Renal cortex interstitium (tissue), 11 donors: ENCODE measurements around the gene RIF1. TPM values are rescaled to one million over a fixed set of nuclear protein-coding genes. Genes with fewer than 3 reads are reported as not detected.
A peak's percentile ranks its signal among the peaks of the same experiment; 100 is the strongest.
"Not testable (repeated sequence)": the region's sequence is repeated elsewhere in the genome, so short reads cannot be mapped to it uniquely, and the experiment has no call there.

Experiments used
- DNase-seq, 11 donors: peaks; one replicate each; pipeline ENCODE4 v3.0.0-alpha.2; 2013; ENCODE audit warnings: low read depth in 9 of 11, low spot score in 4 of 11; ENCODE audit errors: extremely low read depth in 1 of 11
- polyA plus RNA-seq, 3 donors: library from polyadenylated mRNA; unstranded; fragments of 120-200 nt; gene quantifications; one replicate each; pipeline ENCODE4 v1.2.1, GENCODE V29; 2013; ENCODE audit not compliant: insufficient read length in 3 of 3

RIF1 gene
- polyA plus RNA-seq, 3 donors = 37.7 to 47.6 (median 40.8) TPM

DNA sequence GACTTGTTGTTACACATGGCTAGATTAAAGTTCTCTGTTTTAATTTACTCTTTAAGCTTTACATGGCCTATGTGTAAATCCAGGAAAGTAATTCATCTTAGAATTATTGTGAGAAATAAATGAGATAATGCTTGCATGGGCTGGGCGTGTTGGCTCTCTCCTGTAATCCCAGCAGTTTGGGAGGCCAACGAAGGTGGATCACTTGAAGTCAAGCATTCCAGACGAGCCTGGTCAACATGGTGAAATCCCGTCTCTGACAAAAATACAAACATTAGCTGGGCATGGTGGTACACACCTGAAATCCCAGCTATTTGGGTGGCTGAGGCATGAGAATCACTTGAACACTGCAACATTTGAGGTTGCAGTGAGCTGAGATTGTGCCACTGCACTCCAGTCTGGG is 4.3 kb upstream of the RIF1 start:
- DNase-seq = no peak

DNA sequence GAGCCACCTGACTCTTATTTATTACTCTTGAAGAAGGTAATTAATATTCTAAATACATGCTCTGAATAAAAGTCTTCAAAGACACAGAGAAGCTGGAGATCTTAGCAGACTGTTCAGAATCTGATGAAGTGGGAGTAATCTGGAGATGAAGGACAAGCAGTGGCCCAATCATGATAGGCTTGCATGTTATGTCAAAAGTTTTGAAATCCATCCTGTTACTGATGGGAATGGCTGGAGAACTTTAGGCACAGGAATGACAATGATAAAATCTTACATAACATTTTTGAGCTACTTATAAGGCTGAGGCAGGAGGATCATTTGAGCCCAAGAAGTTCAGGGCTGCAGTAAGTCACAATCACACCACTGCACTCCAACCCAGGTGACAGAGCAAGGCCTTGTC is 2.4 kb upstream of the RIF1 start:
- DNase-seq = no peak

DNA sequence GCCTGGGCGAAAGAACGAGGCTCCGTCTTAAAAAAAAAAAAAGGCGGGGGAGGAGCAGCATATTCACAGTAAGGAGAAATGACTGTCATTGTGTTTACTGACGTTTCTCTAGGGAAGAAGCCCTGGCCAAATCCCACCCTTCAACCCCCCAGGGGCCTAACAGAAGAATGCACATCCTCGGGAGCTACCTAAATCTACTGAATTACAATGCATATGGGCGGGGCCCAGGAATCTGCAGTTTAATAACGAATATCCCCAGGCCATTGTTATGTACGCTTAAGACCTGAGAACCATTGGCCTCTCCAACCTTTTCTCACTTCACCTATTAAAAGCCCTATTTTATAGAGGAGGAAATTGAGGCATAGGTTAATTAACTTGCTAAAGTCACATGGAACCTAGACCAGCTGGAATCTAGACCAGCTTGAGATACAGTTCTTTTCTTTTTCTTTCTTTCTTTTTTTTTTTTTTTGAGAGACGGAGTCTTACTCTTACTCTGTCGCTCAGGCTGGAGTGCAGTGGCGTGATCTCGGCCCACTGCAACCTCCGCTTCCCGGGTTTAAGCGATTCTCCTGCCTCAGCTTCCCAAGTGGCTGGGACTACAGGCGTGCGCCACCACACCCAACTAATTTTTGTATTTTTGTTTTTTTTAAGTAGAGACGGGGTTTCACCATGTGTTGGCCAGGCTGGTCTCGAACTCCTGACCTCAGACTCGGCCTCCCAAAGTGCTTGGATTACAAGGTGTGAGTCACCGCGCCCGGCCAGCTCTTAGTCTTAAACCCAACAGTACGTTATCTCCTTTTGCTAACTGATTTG is 708 bp upstream of the RIF1 start:
- DNase-seq = no peak

- DNase-seq = peak in 9 of 11 donors; percentile 15 to 28 (median 18)
These were observed 758 bp downstream of the RIF1 start for GRCh38 chr2:151410485-151410834.

DNA sequence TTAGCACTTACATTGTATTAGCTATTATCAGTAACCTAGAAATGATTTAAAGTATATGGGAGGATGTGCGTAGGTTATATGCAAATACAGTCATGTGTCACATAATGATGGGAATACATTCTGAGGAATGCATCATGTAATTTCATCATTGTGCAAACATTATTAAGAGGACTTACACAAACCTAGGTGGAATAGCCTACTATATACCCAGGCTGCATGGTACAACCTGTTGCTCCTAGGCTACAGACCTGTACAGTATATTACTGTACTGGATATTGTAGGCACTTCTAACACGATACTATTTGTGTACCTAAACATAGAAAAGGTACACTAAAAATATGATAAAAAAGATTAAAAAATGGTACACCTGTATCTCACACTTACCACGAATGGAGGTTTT is 7.9 kb downstream of the RIF1 start:
- DNase-seq = no peak

- not testable (repeated sequence) for DNase-seq
These were observed 12.0 kb downstream of the RIF1 start for GRCh38 chr2:151421681-151422080.

GRCh38 chr2:151422917-151423439 is 13.3 kb downstream of the RIF1 start:
- DNase-seq = no peak

GRCh38 chr2:151423760-151424159 is 14.1 kb downstream of the RIF1 start:
- no peak for DNase-seq

DNA sequence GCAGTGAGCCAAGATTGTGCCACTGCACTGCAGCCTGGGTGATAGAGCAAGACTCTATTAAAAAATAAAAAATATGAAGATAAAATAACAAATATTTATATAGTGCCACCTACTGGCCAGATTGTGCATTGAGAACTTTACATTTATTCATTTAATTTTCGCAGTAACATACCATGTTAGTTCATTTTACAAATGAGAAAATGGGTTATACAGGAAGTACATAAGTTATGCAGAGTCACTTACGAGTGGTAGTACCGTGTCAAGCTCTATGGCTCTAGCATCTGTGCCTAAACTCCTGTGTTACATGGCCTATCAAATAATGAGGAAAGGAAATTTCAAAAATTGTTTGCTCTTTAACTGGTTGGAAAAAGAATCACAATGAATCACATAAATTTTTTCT is 27.9 kb downstream of the RIF1 start:
- peak in 5 of 11 donors; percentile 0 to 9 (median 4) for DNase-seq

DNA sequence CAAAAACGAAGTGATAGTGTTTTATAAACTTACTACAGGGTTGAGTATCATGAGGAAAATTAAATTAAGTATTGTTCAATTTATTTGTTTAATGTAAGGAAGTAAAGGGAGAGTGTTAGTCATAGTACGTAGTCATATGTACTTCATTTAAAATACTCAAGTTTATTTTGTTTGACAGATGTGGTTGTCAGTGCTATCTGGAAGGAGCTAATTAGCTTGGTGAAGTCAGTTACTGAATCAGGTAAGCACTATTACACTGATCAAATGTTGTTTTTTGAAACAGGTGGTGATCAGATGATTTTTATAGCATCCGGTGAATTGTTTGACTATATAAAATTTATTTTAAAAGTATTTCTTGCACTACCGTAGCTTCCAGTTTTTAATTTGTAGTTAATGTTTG is 28.8 kb downstream of the RIF1 start:
- DNase-seq = no peak

DNA sequence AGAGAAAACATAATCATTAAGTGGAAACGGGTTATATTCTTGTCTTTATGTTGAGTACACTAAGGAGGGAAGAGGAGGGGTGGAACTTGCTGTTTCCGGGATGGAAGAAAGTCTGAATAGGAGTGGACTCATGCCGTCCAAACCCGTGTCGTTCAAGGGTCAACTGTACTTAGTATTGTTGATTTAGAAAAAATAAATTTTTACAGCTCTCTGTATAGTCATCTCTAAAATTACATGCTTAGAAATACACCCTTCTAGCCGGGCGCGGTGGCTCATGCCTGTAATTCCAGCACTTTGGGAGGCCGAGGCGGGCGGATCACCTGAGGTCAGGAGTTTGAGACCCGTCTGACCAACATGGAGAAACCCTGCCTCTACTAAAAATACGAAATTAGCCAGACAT is 29.4 kb downstream of the RIF1 start:
- DNase-seq = no peak

GRCh38 chr2:151459358-151459757 is 49.7 kb downstream of the RIF1 start:
- no peak for DNase-seq

- no peak for DNase-seq
These were observed 56.1 kb downstream of the RIF1 start for GRCh38 chr2:151465771-151466170.

- DNase-seq = no peak
These were observed 60.9 kb downstream of the RIF1 start for GRCh38 chr2:151470556-151470955.

- DNase-seq = no peak
These were observed 63.3 kb downstream of the RIF1 start for GRCh38 chr2:151472966-151473365.

DNA sequence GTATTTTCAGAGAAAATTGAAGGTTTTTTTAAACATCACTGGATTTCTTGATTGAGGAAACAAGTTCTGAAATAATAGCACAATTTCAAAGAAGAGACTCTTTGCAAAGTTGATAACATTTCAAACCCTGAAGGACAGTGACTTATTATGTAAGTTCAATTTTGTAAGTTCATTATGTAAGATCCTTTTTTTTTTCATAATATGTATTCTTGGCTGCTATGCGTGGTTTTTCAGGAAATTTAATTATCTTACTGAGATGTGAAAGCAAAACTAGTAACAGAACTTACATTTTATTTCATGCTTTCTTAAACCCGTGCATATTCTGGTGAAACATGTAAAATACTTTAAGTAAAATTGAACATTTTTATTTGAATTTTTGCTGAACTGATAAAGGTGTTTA is 65.4 kb downstream of the RIF1 start:
- DNase-seq = no peak

DNA sequence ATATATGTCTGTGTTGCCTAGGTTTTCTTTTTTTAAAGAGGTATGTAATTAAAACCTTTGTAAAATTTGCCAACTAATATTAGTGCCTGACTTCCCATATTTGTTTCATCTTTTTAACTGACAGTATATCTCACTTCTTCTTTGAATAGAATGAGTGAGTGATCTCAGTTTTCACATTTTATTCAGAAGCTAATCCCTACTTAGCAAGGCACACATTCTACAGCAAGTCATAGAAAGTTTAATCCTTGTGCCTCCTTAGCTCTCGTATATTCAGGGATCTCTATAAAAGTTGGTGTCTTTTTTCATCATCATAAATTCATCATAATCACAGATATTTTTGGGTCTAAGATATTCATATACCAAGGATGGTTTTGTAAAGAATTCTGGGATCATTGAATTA is 66.6 kb downstream of the RIF1 start:
- no peak for DNase-seq

GRCh38 chr2:151478011-151478410 is 68.3 kb downstream of the RIF1 start:
- DNase-seq = no peak

DNA sequence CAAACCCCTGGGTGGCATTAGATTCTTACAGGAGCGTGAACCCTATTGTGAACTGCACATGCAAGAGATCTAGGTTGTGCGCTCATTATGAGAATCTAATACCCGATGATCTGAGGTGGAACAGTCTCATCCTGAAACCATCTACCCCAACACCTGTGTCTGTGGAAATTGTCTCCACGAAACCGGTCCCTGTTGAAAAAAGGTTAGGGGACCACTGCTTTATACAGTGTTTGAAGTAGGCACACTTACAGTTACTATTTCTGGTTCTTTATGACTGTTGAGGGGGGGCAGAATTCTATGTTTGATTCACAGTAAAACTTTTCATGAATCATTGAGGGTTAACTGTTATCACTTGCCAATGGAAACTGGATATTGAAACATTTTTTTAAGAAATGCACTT is 72.0 kb downstream of the RIF1 start:
- no peak for DNase-seq

DNA sequence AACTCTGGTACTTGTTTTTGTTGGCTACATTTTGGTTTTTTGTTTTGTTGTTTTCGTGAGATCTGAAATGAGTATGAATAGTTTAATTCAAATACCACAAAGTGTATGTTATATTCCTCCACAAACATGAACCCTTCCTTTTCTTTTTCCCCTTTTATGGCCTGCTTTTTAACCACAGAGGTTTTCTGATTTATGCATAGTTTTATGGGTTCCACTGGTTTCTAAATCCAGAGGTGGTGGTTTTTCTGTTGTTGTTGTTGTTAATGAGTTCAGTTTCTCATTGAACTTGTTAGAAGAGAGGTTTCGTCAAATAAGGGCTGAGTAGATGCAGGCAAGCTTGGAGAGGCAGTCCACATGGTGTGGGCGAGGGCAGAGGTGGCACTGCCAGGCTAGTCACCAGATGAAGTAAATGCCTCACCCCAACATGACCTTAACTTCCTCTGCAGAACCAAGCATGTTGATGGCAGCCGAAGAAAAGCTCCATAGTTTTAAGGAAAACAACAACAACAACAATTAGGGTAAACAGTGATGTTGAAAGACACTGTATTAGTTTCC is 72.5 kb downstream of the RIF1 start:
- no peak for DNase-seq

DNA sequence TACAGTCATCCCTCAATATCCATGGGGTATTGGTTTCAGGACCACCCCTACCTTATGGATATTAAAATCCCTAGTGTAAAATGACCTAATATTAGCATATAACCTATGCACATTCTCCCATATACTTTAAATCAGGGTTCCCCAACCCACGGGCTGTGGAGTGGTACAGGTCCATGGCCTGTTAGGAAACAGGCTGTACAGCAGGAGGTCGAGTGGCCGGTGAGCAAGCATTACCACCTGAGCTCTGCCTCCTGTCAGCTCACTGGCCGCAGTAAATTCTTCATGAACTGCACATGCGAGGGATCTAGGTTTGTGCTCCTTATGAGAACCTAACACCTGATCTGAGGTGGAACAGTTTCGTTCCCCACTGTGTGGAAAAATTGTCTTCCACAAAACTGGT is 73.8 kb downstream of the RIF1 start:
- DNase-seq = no peak
